Psoas muscle (tissue), 8 donors: ENCODE measurements around the gene NMBR. TPM values are rescaled to one million over a fixed set of nuclear protein-coding genes. Genes with fewer than 3 reads are reported as not detected.

ENCODE experiments used
- ATAC-seq, 4 donors: fragments of 200-7000 bp; cut with Tn5 transposase; one replicate each; pipeline ENCODE4 v1.9.1; 2020; ENCODE audit warnings: moderate library complexity in 3 of 4, mild to moderate bottlenecking in 2 of 4
- DNase-seq, 2 donors: peaks; one replicate each; pipeline ENCODE4 v3.0.0-alpha.2; 2020
- H3K27ac ChIP-seq: fragments of 200-600 bp; one replicate; pipeline ENCODE4 v1.8.0; 2022
- H3K27me3 ChIP-seq, 3 donors: fragments of 200-600 bp in 1 of 3; one replicate each; pipeline versions ENCODE4 v1.6.1 to v1.8.0; 2013 to 2022; ENCODE audit warnings: low read length in 2 of 3, mild to moderate bottlenecking in 2 of 3, moderate library complexity in 1 of 3; ENCODE audit not compliant: insufficient read depth in 3 of 3
- H3K36me3 ChIP-seq, 2 donors: fragments of 200-600 bp in 1 of 2; one replicate each; pipeline versions ENCODE4 v1.6.1 to v1.8.0; 2013 to 2022; ENCODE audit warnings: low read depth in 1 of 2, mild to moderate bottlenecking in 1 of 2, moderate library complexity in 1 of 2; ENCODE audit not compliant: insufficient read depth in 1 of 2
- H3K4me1 ChIP-seq: fragments of 200-600 bp; one replicate; pipeline ENCODE4 v1.8.0; 2022
- H3K4me3 ChIP-seq: fragments of 200-600 bp; one replicate; pipeline ENCODE4 v1.8.0; 2022; ENCODE audit warnings: mild to moderate bottlenecking
- H3K9me3 ChIP-seq: fragments of 200-600 bp; one replicate; pipeline ENCODE4 v1.8.0; 2022
- CTCF ChIP-seq: fragments of 200-600 bp; IDR thresholded peaks from one replicate; pipeline ENCODE4 v1.8.0; 2022; ENCODE audit warnings: antibody characterized with exemption
- WGBS, 3 donors: extraction: QIAGEN DNeasy Blood & Tissue Kit; methylation state at CpG; one replicate each; pipeline versions ENCODE4 v1.1.6 to v1.1.7; 2013; 5-methylcytosine and 5-hydroxymethylcytosine counted together
- intact Hi-C, 2 donors: fragments of 100-400 bp; cut with DNase I; formaldehyde crosslinking; loops; one replicate each; pipeline versions ENCODE4 v1.11.0 to v1.14.2; 2022
- polyA plus RNA-seq, 3 donors: library from polyadenylated mRNA; stranded (reverse); fragments of 200-250 nt; gene quantifications; one replicate each; pipeline ENCODE4 v1.2.3, GENCODE V29; 2013
- total RNA-seq, 4 donors: library from RNA; stranded (reverse); fragmentation: NEBNext Ultra II Directional in 2 of 4; extraction: Animal tissue kit (Norgen Biotek cat#: 25700) in 2 of 4; gene quantifications; one replicate each; pipeline versions ENCODE4 v1.2.1 to v1.2.4, GENCODE V29; 2021 to 2023
- donor health status: healthy with polysubstance abuse.
- donor health status: DM: no; HTN: no; CAD: no; lungs with moderate emphysema.
- donor health status: Bipolar disorder and iron deficiency.
- donor health status: healthy.
- donor health status: DM: yes; HTN: yes; CAD: no.
- donor health status: DM: no; HTN: no; CAD: no.
- donor health status: DM: no; HTN: no; CAD: no.
- donor health status: DM: yes; HTN: yes; CAD: no.

Gene NMBR
- total and polyA plus RNA-seq, 7 donors: not detected

- H3K9me3 ChIP-seq: no peaks in the 10 kb centered on the region
- H3K27me3 ChIP-seq: no peaks in the 10 kb centered on the region
- no peaks in the 10 kb centered on the region for H3K4me1 ChIP-seq
- H3K27ac ChIP-seq: no peak overlapping the region
- ATAC-seq (no peak), DNase-seq (no peak)
- no peak for TF ChIP-seq CTCF
- intact Hi-C loops: no loop called here
- no peaks in the 10 kb centered on the region for H3K36me3 ChIP-seq
- no peak overlapping the region for H3K4me3 ChIP-seq
These were observed 95.5 kb downstream of the NMBR start for GRCh38 chr6:142051404-142051803.

GRCh38 chr6:142048593-142048980, 98.3 kb downstream of the NMBR start:
- WGBS, 3 donors: 80 to 88% (median 87%) methylated on average over 1 of the region's 1 CpG
- H3K4me3 ChIP-seq: no peak overlapping the region
- H3K9me3 ChIP-seq: no peaks in the 10 kb centered on the region
- no peak overlapping the region for H3K27ac ChIP-seq
- no peak for DNase-seq
- TF ChIP-seq CTCF: no peak
- H3K36me3 ChIP-seq: no peaks in the 10 kb centered on the region
- intact Hi-C loops: no loop called here
- H3K27me3 ChIP-seq: no peaks in the 10 kb centered on the region
- H3K4me1 ChIP-seq: no peaks in the 10 kb centered on the region
- ATAC-seq: no peak

- H3K27ac ChIP-seq: no peak overlapping the region
- DNase-seq: no peak
- 87 to 90% (median 89%) methylated on average over 12 of the region's 12 CpGs for WGBS, 3 donors
- H3K27me3 ChIP-seq: no peaks in the 10 kb centered on the region
- no peaks in the 10 kb centered on the region for H3K9me3 ChIP-seq
- intact Hi-C loops: no loop called here
- H3K4me1 ChIP-seq: no peaks in the 10 kb centered on the region
- H3K36me3 ChIP-seq: no peaks in the 10 kb centered on the region
- no peak for TF ChIP-seq CTCF
- ATAC-seq: no peak
- no peak overlapping the region for H3K4me3 ChIP-seq
These were observed 98.9 kb downstream of the NMBR start for GRCh38 chr6:142047934-142048592.

DNA sequence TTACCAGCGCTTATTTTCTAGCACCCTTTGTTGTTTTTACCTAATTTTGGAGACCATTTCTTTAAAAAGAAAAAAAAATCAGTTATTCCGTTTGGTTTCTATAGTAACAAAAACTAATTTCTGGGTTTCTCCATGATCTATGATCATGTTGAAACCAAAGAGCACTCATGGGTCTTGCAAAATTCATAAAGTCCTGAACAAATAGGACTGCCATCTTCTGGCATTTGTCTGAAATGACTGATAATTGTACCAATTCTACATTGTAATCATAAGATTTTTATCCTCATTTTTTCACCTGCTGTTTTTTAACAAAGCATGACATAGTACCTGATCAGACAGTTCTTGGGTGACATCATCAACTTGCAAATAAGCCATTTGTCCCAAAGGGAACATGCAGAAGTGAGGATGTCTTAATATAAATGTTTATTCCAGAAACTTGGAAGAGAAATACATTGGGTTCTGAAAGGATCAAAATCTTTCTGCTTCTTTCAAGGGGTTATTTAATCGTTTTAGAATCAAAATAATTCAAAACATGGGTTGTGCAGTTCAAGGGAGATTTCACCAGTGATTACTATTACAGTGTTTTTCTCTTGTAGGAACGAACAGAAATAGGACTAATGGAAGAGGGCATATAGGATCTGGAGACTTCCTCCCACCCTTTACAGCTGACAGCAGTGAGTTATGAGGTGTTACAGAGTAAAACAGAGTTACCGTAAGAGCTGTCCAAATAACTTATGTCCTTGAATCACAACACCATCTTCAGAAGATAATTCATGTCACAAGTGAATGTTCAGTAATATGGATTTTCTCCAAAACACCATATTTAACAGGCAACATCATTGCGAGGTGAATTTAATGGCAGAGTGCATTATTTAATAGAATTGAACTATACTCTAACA, 101.3 kb downstream of the NMBR start:
- TF ChIP-seq CTCF: no peak
- 44 to 46% (median 45%) methylated on average over 6 of the region's 6 CpGs for WGBS, 3 donors

More for the DNA sequence above, 101.3 kb downstream of the NMBR start:
- ATAC-seq: no peak
- no peak for DNase-seq
- Histone ChIP-seq H3K4me3 (no peak overlapping the region), H3K9me3 (no peaks in the 10 kb centered on the region), H3K36me3 (no peaks in the 10 kb centered on the region), H3K27ac (no peak overlapping the region), H3K4me1 (no peaks in the 10 kb centered on the region), H3K27me3 (no peaks in the 10 kb centered on the region)
- intact Hi-C loops: no loop called here
